HT1080 (cell line): ENCODE data around the gene ARMC9. TPM values are rescaled to one million over a fixed set of nuclear protein-coding genes. Genes with fewer than 3 reads are reported as not detected.
"Not testable (repeated sequence)": the region's sequence is repeated elsewhere in the genome, so short reads cannot be mapped to it uniquely, and the experiment has no call there.

Experiments used
- DNase-seq: peaks from one replicate; pipeline ENCODE4 v3.0.0-alpha.2; 2015; ENCODE audit warnings: low read depth
- polyA plus RNA-seq, 2 experiments: library from polyadenylated mRNA; depleted of rRNA; stranded (reverse); fragments of >200 nt; gene quantifications; 2 replicates each; pipeline ENCODE4 v1.2.3, GENCODE V29; 2015
- total RNA-seq: library from RNA; depleted of rRNA; stranded (reverse); fragments of >200 nt; shearing (Covaris generic); gene quantifications from 2 replicates; pipeline ENCODE4 v1.2.3, GENCODE V29; 2014; rRNA removed

ARMC9 gene, protein sequence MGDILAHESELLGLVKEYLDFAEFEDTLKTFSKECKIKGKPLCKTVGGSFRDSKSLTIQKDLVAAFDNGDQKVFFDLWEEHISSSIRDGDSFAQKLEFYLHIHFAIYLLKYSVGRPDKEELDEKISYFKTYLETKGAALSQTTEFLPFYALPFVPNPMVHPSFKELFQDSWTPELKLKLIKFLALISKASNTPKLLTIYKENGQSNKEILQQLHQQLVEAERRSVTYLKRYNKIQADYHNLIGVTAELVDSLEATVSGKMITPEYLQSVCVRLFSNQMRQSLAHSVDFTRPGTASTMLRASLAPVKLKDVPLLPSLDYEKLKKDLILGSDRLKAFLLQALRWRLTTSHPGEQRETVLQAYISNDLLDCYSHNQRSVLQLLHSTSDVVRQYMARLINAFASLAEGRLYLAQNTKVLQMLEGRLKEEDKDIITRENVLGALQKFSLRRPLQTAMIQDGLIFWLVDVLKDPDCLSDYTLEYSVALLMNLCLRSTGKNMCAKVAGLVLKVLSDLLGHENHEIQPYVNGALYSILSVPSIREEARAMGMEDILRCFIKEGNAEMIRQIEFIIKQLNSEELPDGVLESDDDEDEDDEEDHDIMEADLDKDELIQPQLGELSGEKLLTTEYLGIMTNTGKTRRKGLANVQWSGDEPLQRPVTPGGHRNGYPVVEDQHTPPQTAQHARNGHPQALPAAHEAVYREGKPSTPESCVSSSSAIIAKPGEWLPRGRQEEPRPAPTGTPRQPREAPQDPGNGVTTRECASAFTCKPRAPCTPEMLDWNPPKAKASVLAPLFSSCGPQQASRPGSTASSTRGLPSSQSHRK
- 11.0 and 13.0 TPM in 2 replicates for total RNA-seq
- 11.4 and 11.5 TPM in 2 replicates for polyA plus RNA-seq (2015; cell fraction: cytosol; rRNA removed)
- polyA plus RNA-seq (2015; cell fraction: nucleus; rRNA removed), result 20.5 and 22.5 TPM in 2 replicates

DNA sequence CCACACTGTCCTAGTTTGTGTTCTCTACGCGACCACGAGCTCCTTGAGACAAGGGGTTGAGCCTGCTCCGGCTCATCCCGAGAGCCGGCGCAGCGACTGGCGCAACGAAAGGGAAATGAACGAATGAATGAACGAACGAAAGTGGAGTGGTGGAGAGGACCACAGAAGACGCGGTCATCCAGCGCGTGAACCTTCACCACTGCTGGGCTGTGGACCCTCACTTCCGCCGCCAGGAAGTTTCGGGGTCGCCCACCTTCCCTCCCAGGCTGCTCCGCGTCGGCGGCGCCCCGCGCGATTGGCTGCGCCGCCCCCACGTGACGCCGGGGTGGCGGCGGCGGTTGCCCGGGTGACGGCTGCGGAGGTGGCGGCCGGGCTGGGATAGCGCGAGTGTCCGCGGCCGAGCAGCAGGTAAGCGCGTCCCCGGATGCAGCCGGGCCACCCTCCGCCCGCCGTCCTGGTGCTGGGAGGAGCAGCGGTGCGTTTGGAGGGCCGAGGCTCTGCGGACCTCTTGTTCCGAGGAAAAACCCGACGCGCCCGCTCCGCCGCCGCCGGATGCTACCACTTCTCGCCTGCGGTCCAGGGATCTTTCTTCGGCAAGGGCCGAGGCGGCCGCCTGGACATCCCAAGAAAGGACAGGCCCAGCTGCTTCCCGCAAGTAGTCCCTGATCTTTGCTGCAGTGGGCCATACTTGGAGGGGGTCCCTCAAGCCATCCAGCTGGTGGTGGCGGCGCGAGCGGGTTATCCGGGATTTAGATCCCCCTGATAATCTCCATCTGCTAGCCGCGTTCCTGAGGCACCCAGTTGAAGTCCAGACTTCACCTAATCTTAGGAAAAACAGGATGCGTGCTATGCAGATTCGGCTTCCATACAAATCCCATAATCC, at the start of gene ARMC9:
Gene ARMC9 (plus strand): TSS at position 341 of the 883 bp plus-strand sequence. CDS start 7,608 bp downstream, outside the sequence.
- DNase-seq, result peak; percentile 78

DNA sequence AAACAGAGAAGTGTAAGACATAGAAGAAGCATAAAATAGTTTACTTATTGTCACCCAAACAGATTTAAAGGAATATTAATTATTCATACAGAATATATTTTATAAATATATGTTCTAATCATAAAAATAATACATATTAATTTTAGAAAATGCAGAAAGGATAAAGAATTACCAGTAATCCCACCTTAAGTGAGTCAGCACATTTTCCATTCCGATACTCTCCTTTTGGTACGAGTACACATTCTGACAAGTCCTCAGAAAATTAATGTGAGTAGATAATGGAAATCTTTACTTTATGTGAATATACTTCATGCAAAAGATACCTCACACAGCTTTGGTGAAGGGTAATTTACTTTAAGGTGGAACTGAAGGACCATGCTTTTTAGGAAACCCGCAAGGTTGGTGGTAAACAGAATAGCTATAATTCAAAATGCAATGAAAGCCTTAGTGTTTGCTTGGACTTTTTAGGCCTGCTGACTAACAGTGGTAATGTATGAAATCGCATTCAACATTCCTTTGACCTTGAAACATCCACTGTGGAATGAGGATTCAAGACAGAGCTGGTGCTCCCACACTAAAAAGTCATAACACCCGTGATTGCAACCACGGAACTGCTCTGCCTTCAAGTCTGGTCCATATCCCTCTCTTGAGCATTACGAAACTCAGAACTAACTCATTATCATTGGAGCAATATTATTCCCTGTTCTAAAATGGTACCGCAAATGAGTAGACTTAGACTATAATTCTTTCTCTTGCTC, 45.5 kb upstream of the ARMC9 start:
- no peak for DNase-seq

DNA sequence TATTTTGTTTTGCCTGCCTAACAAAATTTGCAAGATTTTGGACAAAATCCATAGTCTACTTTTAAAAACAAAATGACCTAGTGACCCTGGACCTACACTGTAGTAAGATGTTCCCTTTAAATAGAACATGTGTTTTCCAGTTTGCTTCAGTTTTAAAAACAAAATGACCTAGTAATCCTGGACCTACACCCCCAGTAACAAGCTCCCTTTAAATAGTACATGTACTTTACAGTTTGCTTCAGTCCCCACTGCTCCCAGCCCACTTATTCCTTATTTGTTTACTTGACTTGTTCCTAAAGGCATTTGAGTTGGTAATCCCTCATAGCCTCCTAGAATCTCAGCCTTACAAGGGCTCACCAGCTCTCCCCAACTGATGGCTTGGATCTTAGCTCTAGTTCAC, 39.1 kb upstream of the ARMC9 start:
- no peak for DNase-seq

DNA sequence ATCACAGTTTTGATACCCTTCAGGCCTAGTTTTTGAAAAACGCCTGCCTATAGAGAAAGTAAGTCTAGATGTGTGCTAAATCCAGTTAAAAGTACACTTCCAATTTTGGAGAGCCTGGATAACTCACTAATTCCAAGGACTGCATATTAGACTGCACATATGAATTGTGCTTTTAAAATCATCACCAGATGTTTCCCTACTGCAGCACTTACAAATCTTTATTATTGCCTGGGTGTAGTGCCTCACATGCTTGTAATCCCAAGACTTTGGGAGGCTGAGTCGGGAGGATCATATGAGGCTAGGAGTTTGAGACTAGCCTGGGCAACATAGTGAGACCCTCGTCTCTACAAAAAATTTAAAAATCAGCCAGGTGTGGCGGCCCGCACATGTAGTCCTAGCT, 37.7 kb upstream of the ARMC9 start:
- no peak for DNase-seq

DNA sequence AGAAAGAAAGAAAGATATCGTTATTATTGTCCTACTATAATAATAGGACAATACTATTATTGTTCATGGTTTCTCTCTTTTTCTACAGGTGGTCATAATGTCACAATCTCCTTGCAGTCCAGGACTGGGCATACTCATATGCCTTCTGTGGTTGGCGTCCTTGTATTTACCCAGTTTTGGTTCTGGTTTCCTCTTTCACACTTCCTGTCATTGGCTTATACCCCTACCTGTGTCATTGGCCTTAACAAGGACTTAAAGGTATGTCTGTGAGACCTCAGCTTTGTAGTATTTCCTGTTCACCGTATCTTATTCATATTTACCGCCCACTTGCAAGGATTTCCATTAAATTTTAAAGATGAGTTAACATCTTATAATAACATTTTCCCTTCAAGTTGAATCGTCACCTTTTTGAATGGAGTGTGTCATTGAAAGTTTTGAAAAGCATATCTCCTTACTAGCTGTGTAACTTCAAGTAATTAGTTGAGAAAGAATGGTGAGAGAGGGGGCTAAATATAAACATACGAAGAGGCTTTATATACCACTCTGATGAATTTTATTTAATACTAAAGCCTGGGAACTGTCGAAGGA, 37.1 kb upstream of the ARMC9 start:
- peak; percentile 79 for DNase-seq

DNA sequence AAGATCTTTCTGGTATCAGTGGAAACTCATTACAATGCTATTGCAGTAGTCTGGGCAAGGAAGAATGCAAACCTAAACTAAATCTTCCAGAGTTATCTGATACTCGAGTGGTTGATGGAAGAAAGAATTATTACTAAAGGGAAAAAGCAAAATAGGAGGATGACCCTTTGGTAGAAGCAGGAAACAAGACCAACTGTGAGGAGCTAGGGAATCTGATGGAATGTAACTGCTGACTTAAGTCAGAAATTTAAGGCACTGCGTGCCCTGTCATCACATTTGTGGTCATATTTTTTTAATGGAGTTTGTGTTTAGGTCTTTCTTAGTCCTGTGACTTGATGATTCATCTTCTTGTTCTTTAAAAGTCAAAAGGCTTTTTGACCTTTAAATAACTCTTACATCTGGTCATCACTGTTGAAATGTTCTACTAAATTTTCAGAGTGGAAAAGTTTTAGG, 36.5 kb upstream of the ARMC9 start:
- peak; percentile 97 for DNase-seq

DNA sequence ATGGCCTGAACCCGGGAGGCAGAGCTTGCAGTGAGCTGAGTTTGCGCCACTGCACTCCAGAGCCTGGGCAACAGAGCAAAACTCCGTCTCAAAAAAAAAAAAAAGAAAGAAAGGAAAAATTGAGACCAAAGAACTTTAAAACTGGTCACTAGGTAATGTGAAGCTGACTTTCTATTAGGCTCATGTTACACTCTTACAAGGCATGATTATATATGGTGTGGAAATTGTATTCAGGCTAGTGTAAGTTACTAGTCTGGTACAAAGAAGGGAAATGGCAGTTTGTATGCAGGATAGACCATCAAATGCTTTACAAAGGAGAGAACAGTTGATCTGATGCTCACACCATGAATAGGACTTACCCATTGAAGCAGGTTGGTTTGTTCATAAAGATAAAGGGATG, 35.4 kb upstream of the ARMC9 start:
- DNase-seq, result no peak

DNA sequence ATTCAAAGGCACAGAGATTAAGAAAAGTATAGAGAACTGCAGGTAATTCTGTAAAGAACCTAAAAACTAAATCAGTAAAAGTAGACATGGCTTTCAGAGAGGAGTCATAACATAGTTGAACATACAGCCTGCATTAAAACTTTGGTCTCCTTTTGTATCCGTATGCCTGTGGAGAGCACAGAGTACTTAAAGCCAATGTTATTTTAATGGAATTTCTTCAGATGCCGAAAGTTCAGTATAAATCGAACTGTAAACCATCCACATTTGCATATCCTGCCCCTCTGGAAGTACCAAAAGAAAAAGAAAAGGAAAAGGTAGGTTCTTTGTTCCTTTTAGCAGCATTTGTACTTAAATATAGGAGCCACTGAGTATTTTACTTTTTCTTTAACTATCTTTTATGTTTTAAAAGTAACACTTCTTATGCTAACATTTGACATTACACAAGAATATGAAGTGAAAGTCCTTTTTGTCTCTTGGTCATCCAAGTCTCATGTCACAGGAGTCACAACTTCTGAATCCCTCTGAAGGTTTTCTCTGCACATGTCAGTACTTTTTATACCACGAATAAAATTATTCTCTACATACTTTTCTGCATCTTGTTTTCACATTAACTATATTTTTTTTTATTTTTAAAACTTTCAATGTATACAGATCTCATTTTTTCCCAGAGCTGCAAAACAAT, 34.9 kb upstream of the ARMC9 start:
- no peak for DNase-seq

DNA sequence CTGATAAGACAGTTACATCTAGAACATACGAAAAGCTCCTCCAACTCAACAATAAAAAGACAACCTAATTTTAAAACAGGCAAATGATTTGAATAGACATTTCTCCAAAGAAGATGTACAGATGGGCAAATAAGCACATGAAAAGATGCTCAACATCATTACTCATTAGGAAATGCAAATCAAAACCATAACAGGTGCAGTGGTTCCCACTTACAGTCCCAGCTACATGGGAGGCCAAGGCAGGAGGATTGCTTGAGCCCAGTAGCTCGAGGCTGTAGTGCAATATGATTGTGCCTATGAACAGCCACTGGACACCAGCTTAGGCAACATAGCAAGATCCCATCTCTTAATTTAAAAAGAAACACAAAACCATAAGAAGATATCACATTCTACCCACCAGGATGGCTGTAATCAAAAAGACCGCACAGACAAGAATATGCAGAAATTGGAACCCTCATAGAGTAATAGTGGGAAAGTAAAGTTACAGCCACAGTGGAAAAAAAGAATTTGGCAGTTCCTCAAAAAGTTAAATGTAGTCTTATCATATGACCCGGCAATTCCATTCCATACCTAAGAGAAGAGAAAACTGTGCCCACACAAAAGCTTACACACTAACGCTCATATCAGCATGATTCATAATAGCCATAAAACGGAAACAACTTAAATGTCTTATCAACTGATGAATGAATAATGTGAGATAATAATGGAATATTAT, 30.5 kb upstream of the ARMC9 start:
- no peak for DNase-seq

DNA sequence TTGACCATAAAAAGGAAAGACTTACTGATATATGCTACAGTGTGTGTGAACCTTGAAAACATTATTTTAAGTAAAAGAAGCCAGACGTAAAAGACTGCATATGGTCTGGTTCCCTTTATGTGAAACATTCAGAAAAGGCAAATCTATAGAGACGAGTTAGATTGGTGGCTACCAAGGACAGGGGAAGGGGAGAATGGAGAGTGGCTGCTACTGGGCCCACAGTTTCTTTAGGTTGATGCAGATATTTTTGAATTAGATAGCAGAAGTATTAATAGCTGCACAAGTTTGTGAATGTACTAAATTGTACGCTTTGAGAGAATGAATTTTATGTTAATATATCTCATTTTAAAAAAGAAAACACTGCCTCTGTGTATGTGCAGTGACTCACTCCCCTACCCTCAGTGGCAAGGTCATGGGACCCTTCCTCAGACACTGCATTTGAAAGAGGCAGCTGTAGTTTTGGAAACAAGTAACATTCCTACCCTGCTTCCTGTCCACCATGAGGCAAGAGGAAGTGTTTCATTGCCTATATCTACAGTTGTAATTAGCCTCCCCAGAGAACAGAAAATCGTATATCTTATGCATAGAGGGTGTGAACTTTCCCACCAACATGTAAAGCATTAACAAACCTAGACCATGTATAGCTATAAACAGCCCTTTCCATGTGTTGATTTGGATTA, 29.8 kb upstream of the ARMC9 start:
- DNase-seq, result no peak

DNA sequence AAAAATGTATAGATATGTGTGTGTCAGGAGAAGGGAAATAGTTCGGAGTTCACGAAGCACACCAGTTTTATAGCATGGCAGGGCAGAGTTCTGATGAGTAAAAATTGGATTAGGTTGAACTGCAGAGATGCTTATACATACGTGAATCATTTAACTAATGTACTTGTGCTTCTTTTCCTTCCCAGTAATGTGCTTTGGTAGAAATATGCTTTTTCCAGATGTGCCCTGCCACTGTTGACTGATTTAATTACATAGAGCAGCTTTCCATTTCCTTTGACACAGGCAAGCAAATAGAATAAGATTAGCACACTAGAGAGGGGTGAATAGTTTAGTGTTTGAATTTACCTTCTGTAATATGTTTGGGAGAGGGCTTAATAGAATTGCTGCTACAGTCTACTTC, 28.9 kb upstream of the ARMC9 start:
- DNase-seq, result no peak

DNA sequence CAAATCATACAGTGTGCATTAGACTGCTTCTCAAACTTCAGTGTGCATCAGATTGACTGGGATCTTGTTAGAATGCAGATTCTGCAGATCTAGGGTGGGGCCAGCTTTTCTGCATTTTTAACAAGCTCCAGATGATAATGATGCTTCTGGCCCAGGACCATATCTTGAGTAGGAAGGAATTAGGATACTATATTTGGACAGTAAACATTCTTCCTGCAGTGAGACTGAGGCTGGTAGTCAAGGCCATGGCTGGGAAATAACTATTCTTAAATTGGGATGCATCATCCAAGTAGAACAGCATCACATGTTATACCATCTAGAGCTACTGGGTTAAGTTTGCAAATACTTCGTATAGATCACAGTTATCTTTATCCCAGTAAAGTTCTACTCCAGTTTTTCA, 28.4 kb upstream of the ARMC9 start:
- no peak for DNase-seq

DNA sequence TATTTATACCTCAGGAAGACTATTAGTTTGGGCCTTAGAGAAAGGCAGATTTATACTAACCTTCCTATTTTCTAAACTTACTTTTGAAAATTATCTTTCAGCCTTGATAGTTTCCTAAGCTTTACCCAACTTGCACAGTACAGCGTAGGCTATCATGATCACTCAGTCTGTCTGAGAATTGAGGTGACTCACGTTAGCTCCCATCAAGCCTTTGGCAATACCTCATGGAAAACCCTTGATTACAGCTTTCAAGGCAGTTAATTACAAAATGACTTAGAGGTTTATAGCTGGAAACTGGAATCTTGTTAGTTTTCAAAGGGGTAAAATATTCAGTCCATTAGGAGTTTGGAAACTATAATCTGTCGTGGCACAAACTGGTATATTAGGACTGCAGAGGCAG, 26.4 kb upstream of the ARMC9 start:
- no peak for DNase-seq

DNA sequence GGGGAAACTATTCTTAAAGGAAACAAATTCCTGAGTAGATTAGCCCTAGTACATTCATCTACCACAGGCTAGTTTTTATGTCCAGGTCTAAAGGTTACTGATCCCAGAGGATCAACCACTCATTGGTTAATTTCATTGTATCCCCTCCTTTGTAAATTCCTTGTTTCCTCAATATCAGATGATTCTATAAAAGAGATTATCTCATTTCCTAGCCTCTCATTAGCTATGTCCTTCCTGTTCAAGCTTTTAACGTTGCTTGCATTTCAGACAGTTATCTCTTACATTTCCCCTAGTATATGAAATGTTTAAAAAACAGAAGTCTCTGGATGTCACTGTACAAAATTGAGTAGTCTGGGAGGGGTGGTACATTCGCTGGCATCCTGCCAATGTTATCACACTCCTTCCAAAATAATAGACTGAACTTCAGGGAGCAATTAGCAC, 24.2 kb upstream of the ARMC9 start:
- no peak for DNase-seq

DNA sequence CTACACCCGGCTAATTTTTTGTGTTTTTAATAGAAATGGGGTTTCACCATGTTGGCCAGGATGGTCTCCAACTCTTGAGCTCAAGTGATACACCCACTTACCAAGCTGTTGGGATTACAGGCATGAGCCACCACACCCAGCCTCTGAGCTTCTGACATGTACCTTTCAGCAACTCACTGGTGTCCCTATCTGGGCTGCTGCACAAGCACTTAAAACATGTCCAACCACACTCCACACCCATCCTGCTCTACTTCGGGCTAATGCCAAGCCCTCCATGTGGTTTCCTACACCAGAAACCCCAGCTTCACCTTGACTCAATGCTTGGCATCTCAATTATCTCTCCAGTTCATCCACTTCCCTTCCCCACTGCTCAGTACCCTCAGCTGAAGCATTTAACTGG, 22.4 kb upstream of the ARMC9 start:
- no peak for DNase-seq

DNA sequence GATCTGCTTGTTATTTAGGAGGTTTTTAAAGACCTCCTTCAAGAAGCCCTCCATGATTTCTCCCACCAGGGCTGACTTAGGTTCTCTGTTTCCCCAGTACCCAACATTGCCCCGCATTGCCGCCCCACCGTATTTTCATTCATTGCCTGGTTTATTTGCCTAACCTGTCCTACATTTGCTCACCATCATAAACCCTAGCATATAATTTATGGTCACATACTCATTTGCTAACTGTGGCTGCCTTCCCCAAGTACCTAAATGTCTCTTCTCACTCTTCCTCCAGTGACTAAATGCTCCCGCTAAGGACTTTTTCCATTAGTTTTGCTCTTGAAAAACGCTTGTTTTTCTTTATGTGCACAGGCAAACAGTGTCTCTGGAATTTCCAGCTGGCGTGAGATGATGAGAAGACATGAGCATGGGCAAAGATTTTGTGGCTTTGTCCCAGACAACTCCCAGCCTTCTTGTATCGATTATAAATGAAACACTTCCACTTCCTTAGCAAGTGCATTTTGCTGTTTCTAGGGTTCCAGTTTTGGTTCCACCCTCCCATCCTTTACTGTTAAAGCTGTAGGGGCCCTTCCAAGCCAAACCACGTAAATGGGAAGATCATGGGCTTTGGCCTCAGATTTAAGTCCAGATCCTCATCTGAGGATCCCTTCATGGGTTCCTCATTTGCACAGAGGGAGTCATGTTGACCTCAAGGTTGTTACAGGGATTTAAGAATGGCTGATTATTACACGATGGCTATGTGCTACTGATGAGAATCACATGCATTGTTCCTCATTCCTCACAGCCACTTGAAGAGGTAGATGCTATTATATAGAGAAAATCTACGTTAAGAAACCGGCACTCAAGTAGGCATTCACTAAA, 21.0 kb upstream of the ARMC9 start:
- DNase-seq, result no peak

DNA sequence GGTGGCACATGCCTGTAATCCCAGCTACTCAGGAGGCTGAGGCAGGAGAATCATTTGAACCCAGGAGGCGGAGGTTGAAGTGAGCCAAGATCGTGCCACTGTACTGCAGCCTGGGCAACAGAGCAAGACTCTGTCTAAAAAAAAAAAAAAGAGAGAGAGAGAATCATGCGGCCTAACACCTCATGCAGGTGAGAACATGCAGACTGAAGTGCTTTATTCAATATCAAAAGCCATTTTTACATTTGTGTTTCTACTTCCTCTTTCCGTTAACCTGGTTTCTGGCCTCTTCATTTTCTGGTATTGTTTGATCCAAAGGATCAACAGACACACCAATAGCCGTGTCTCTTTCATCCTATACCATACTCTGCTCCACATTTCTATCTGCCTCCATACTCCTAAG, 19.6 kb upstream of the ARMC9 start:
- not testable (repeated sequence) for DNase-seq
